ENCODE measurements around the gene MRFAP1L1. TPM values are rescaled to one million over a fixed set of nuclear protein-coding genes. Genes with fewer than 3 reads are reported as not detected.

MRFAP1L1 gene
- total and polyA plus RNA-seq, 9 of the 15 experiments (the other 6 are each of a cell fraction or from before 2014, with no cell fraction given), result 37.6 to 111 (median 83.8) TPM

- TF ChIP-seq AFF1 (IDR thresholded peaks at IDR 0.05; ENCODE audit: low read depth in 1 of 2, partially characterized antibody in 2 of 2) (peak in 1 of 2 experiments; percentile 86), ZBTB43 (CRISPR knock-in tag; IDR thresholded peaks at IDR 0.05) (no peak), THRA (IDR thresholded peaks at IDR 0.05) (no peak), KLF1 (tag; IDR thresholded peaks at IDR 0.05) (0 out of 2 replicates have a peak, but pooled peaks have one; percentile 30), ARID2 (IDR thresholded peaks at IDR 0.05) (no peak), TCFL5 (CRISPR knock-in tag; conservative IDR thresholded peaks at IDR 0.05) (no peak), HOXB6 (CRISPR knock-in tag; IDR thresholded peaks at IDR 0.05; ENCODE audit: borderline replicate concordance) (no peak), PML (IDR thresholded peaks at IDR 0.05; ENCODE audit: low read length) (peak; percentile 98), DDX20 (tag; IDR thresholded peaks at IDR 0.05; ENCODE audit: low read depth) (no peak), ZNF655 (CRISPR knock-in tag; IDR thresholded peaks at IDR 0.05) (no peak), NFRKB (IDR thresholded peaks at IDR 0.05; ENCODE audit: low read depth) (no peak), HDAC2 (IDR thresholded peaks at IDR 0.05) (peak; percentile 90), HMGN3 (IDR thresholded peaks at IDR 0.05; ENCODE audit: borderline replicate concordance, extremely low read depth, insufficient read length, low read depth, low read length) (peak; percentile 63), ZKSCAN1 (IDR thresholded peaks at IDR 0.05; ENCODE audit: low read depth, low read length) (no peak), FOXK2 (conservative IDR thresholded peaks at IDR 0.05 in 1 of 2, IDR thresholded peaks at IDR 0.05 in 1 of 2; ENCODE audit: low read depth in 2 of 2) (peak; percentile 62 to 68), DNMT1 (IDR thresholded peaks at IDR 0.05) (no peak), BRF2 (IDR thresholded peaks at IDR 0.05; ENCODE audit: borderline replicate concordance, insufficient read depth, insufficient read length) (no peak), RAD51 (IDR thresholded peaks at IDR 0.05; ENCODE audit: borderline replicate concordance, low read depth) (no peak; the same call in 1 of the 2 replicates), MAFK (IDR thresholded peaks at IDR 0.05; ENCODE audit: low read length) (no peak; the same call in 1 of the 2 replicates)
Observed at GRCh38 chr4:6730603-6731317, 21.1 kb upstream of the MRFAP1L1 start (continued).
